Nucleus accumbens (tissue), 56 donors: ENCODE results near the gene ZNF202.
"Not testable (repeated sequence)": the region's sequence is repeated elsewhere in the genome, so short reads cannot be mapped to it uniquely, and the experiment has no call there.

Experiments used
- DNase-seq, 56 donors: peaks; one replicate each; lab custom pipeline; 2025; lab: John Stamatoyannopoulos, UW

ZNF202 gene

GRCh38 chr11:123741159-123742030 is at the start of gene ZNF202:
Gene ZNF202 (minus strand): TSS chr11:123741660. CDS start chr11:123730888, 10,772 bp downstream.
- DNase-seq: peak in 55 of 56 donors; percentile 47 to 95 (median 87)

GRCh38 chr11:123783536-123783935 is 42.1 kb upstream of the ZNF202 start:
- DNase-seq: no peak

- no peak for DNase-seq
These were observed 37.1 kb upstream of the ZNF202 start for GRCh38 chr11:123778511-123778910.

DNA sequence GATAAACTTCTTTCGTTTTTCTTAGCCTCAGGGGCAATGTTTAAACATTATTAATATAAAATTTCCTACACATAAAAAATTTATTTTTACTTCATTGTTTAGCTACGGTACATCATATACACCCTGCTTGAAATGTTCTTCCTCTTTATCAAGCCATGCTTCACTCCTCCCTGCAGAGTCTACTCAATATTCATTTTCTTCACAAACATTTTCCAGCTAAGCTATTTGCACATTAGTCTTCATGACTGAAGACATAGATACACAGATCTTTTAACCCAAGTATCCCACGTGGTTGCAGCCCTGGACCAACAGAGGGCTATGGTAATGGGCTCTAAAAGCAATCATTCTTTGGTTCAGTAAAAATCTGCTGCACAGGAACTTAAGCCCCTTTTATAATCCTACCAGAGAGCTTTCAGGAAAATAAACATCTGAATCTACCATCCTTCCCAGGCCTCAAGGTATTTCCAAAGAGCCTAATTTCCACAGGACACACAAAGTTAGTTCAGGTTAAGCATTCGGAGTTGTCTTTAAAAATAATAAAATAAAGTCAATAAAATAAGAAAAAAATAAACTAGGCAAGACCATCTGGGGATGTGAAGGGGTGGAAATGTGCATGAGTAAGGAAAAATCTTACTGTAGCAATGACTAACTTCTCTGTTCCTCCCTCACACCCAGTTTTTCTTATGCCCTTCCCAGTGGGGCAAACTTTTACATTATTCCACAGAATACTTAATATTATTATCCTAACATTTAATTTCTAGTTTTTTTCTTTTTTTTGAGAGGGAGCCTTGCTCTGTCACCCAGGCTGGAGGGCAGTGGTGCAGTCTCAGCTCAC is 34.5 kb upstream of the ZNF202 start:
- DNase-seq: no peak

DNA sequence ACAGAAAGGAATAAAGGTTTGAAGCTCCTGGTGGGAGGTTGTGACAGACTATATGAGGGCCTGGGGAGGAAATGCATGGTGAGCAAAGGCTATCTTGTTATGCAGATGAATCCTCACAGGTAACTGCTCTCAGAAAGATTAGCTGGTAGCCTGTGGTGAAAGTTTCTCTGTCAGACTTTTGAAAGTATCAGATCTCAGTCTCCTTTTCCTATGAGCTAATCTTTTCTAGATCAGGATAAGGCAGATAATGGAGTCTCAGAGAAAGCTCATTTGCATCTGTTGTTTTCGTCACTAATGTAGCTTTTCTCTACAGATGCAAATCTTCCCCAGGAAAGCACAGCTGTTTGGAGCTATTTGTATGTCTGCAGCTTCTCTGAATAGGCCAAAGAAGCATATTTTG is 33.8 kb upstream of the ZNF202 start:
- no peak for DNase-seq

GRCh38 chr11:123773959-123774358 is 32.5 kb upstream of the ZNF202 start:
- no peak for DNase-seq

GRCh38 chr11:123773026-123773425 is 31.6 kb upstream of the ZNF202 start:
- no peak for DNase-seq

- no peak for DNase-seq
These were observed 30.2 kb upstream of the ZNF202 start for GRCh38 chr11:123771664-123772063.

- no peak for DNase-seq
These were observed 29.3 kb upstream of the ZNF202 start for GRCh38 chr11:123770712-123771111.

DNA sequence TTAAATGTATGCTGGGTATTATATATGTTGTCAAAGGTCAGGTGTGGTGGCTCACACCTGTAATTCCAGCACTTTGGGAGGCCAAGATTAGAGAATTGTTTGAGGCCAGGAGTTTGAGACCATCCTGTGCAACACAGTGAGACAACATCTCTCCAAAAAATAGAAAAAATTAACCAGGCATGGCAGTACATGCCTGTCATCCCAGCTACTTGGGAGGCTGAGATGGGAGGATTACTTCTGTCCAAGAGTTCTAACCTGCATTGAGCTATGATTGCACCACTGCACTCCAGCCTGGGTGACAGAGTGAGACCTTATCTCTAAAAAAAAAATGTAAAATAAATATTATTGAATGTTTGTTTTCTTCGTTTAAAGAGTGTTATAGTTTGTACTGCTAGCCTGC is 24.1 kb upstream of the ZNF202 start:
- no peak for DNase-seq

- DNase-seq: no peak
These were observed 21.0 kb upstream of the ZNF202 start for GRCh38 chr11:123762422-123762821.

DNA sequence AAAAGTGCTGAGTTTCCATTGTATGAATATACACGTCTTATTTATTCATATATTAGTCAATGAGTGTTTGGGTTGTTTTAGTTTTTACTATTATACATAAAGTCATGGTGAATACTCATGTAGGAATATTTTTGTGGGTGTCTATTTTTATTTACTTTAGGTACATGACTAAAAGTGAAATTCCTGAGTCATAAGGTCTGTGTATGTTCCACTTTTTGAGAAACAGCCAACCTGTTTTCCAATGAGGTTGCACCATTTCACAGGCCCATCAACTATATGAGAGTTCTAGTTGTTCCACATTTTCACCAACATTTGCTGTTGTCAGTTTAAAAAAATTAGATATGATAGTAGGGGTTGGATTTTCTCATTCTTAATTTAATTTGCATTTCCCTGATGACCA is 19.4 kb upstream of the ZNF202 start:
- no peak for DNase-seq

- DNase-seq: no peak
These were observed 16.5 kb upstream of the ZNF202 start for GRCh38 chr11:123757976-123758375.

GRCh38 chr11:123755813-123756212 is 14.4 kb upstream of the ZNF202 start:
- no peak for DNase-seq

DNA sequence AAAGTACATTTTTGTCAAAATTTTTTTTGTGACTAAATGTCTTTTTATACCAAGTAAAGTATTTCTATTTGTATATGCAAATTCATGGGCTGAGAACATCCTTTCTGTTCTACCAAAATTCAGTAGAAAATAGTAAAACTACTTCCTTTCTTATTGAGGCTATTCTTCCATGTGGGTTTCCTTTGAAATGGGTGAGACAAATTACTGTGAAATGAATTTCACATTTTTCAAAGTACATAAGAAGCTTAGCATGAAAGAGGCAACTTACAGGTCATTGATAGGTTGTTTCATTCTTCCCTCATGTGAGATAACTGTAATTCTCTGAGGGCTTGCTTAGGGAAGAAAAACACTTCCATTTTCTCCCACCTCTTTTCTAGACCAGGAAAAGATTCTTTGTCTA is 13.9 kb upstream of the ZNF202 start:
- DNase-seq: no peak

- no peak for DNase-seq
These were observed 12.7 kb upstream of the ZNF202 start, which contains the start of gene OR6X1 for GRCh38 chr11:123754101-123754568. Gene OR6X1 (minus strand): TSS chr11:123754518. CDS start chr11:123754518, 0 bp downstream.

GRCh38 chr11:123753110-123753509 is 11.7 kb upstream of the ZNF202 start:
- DNase-seq: no peak

DNA sequence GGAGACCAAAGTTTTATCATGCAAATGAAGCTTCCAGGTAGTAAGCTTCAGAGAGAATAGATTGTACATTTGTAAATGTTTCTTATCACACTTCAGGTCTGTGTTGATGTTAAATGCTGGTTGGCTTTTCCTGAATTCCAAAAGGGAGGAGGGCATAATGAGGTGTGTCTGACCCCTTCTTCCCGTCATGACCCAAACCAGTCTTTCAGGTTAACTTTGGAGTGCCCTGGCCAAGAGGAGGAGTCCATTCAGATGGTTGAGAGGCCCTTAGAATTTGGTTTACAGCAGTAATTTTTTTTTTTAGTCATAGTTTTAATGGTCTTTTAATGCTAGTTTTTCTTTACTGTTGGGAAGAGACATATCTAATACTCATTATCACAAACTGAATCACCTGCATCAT is 10.3 kb upstream of the ZNF202 start:
- no peak for DNase-seq

GRCh38 chr11:123748349-123748748 is 6.9 kb upstream of the ZNF202 start:
- DNase-seq: not testable (repeated sequence)

DNA sequence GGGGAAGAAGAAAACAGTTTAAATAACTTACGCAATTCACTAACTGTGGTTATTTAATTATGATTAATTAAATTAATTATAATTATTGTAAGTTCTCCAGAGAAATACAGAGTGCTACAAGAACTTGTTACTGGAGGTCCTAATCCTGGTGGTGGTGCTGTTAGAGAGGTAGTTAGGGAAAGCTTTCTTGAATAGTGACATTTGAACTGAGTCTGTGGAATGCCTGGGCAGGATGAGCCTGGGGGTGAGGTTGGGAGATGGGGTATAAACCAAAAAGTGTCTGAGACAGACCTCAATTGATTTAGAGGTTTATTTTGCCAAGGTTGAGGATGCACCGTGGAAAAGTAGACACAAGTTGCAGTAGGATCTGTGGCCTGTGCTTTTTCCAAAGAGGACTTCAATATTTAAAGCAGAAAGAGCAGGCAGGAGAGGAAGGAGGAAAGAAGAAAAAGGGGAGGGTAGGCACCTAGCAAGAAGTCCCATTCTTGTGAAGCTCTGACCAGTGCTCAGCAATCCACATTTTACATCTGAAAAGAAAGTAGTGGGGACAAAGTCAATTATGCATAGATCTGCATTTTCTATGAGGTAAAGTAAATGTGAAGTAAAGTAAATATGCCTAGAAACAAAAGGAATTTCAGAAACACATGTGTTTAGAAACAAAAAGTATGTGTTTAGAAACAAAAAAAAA is 4.4 kb upstream of the ZNF202 start:
- no peak for DNase-seq

- no peak for DNase-seq
These were observed 1.3 kb upstream of the ZNF202 start for GRCh38 chr11:123742724-123743120.
